Astrocyte (in vitro differentiated cells and primary cell): ENCODE data around the gene MAN1C1.

ENCODE experiments used
- EZH2 ChIP-seq: IDR thresholded peaks from 2 replicates; pipeline ENCODE4 v1.6.1; 2012; ENCODE audit warnings: mild to moderate bottlenecking, low read length, inconsistent platforms; ENCODE audit not compliant: insufficient read depth
- TF ChIP-seq, protein P1 (sequence below): IDR thresholded peaks from 2 replicates; pipeline ENCODE4 v1.5.1; 2011; ENCODE audit warnings: low read depth, mild to moderate bottlenecking, inconsistent platforms, low read length, moderate library complexity; ENCODE audit not compliant: insufficient read depth

DNA sequence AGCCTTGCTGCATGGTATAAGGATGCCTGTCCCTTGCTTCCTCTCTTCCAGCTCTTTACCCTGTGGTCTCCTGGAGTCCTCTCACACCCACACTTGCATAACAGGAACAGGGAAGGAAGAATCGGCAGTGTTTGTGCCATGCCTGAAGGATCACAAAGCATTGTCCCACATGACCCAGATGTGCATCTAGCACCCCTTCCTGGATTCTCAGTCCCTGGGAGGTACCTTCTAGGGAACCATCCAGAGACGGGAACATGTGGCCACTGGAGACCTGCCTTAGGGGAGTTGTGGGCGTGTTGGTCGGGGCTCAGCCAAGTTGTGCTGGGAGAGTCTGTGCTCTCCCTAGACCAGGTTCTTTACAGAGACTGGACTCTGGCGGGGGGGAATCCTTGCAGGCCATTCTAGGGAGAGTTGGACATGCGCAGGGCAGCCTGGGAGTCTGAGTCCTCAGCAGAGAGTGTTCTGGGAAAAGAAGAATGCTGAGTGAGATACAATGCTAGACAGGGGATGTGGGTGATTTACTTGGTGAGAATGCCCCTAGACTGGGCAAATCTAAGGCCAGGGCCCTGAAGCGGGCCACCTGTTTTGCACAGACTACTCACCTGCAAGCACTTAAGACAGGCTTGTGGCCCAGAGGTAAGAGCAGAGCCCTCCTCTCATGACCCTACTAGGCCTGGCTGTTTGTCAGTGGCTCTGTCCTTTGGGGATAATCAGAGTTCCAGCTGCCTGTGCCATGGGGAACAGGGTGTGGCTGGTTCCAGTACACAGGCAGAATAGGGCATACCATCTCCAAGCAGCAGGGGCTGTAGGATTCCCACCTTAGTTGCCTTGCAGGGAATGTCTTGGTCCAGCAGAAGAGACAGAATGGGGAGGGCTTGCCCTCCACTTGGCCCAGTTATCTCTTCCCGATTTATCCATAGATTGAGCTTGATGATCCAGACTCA is 89.8 kb downstream of the MAN1C1 start:
- TF ChIP-seq, protein P1, sequence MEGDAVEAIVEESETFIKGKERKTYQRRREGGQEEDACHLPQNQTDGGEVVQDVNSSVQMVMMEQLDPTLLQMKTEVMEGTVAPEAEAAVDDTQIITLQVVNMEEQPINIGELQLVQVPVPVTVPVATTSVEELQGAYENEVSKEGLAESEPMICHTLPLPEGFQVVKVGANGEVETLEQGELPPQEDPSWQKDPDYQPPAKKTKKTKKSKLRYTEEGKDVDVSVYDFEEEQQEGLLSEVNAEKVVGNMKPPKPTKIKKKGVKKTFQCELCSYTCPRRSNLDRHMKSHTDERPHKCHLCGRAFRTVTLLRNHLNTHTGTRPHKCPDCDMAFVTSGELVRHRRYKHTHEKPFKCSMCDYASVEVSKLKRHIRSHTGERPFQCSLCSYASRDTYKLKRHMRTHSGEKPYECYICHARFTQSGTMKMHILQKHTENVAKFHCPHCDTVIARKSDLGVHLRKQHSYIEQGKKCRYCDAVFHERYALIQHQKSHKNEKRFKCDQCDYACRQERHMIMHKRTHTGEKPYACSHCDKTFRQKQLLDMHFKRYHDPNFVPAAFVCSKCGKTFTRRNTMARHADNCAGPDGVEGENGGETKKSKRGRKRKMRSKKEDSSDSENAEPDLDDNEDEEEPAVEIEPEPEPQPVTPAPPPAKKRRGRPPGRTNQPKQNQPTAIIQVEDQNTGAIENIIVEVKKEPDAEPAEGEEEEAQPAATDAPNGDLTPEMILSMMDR, result no peak
- no peak for TF ChIP-seq EZH2
